NCI-H524 treated with DMSO at 0.1 percent for 48 hours (cell line): ENCODE results near the gene BCAR3.
"Not testable (repeated sequence)": the region's sequence is repeated elsewhere in the genome, so short reads cannot be mapped to it uniquely, and the experiment has no call there.

Experiments used
- DNase-seq: peaks from one replicate; lab custom pipeline; 2025; lab: John Stamatoyannopoulos, UW

Gene BCAR3

GRCh38 chr1:93668951-93669350, 12.7 kb downstream of the BCAR3 start:
- no peak for DNase-seq

GRCh38 chr1:93668121-93668520, 13.5 kb downstream of the BCAR3 start:
- no peak for DNase-seq

DNA sequence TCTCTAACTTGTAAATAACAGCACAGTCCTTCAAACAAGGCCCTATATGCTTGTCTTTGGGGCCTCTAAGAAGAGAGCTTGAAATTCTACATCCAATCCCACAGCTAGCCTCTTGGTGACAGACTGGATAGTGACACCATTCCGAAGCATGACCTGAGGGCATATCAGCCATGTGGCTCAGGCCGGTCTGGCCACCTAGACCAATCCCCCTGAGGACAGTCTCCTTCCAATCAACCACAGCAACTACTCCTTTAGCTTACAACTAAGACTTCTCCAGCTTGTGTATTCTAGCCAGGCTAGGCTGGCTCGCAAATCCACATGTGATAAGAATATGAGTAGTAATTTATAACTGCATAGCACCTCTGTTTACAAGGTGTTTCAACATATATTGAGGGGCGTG, 14.0 kb downstream of the BCAR3 start:
- DNase-seq = no peak

DNA sequence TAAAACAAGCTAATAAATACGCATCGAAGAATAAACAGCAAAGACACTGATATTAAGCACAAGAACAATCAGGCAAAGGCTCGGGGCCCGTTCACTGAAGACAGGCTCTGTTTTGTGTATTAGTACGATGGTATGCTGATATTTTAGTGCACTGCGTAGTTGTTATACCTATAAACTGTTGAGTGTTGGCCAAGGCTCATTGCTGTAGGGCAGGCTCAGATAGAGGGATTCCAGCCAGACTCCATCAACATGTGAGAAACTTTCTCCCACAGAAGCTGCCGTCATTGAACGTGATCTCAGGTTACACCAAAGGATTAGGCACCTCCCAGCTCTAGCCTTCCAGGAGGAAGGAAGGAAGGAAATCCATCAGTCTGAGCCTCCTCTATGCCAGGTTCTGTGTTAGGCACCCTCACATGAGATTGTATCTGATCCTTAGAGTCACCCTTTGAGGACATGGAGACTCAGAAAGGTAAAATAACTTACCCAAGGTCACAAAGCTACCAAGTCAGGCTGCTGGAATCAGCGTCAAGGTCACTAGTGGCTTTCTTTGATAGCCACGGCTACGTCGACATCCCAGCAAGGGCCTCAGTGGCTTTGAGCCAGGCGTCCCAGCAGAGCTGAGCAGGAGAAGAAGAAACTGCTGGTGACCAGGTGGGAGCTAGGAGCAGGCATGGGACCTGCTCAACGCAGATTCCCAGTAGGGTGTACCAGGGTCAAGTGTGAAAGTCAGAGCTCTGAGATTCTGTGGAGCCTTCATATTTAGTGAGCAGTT, 14.8 kb downstream of the BCAR3 start:
- no peak for DNase-seq

- no peak for DNase-seq
Measured at GRCh38 chr1:93665015-93665414, 16.6 kb downstream of the BCAR3 start.

DNA sequence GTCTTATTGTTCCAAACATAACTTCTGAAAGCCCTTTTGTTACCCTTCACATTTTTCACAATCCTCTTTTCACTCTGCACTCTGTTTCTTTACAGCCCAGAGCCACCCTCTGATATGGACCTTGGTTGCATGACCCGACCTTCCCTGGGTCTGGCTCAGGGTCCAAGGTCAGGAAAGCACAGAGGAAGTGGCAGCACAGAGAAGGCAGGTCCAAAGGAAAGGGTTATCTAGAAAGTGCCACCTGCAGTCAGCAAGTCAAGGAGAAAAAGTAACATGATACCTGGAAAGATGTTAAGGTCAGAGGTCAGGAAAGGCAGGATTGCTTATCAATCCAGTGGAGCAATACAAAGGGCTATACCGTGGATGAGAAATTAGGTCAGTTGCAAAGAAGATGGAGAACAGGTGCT, 18.4 kb downstream of the BCAR3 start:
- no peak for DNase-seq

DNA sequence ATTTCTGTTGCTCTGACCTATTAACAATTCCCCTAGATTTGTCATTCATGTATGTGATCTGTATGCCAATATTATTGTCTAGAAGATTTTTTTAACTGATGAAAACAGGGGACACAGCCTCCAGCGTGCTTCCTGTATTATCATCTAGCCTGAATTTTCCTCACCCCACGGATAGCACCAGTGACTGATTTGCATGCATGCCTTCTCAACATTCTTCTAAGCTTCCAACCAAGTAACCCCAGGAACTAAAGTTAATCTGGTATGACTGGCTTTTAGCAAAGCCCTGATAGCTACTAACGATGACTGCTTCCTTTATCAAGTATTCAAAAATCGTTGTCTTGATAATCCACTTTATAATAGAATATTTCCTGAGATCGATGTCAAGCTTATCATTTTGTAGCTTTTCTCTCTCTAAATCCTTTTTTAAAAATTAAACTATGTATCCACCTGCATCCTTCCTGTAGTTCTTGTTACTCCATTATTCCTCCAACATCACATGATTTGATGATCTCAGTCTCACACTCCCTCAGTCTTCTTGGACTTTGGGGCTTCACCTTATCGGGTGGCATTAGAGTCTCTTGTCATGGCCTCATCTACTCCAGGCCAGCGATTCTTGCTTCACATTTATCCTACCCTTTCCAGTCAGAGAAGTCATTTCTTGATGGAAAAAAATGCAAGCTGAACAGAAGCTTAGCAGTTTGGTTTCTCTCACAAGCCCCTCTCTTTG, 19.0 kb downstream of the BCAR3 start:
- DNase-seq = no peak

GRCh38 chr1:93661829-93662474, 19.7 kb downstream of the BCAR3 start:
- DNase-seq = no peak

DNA sequence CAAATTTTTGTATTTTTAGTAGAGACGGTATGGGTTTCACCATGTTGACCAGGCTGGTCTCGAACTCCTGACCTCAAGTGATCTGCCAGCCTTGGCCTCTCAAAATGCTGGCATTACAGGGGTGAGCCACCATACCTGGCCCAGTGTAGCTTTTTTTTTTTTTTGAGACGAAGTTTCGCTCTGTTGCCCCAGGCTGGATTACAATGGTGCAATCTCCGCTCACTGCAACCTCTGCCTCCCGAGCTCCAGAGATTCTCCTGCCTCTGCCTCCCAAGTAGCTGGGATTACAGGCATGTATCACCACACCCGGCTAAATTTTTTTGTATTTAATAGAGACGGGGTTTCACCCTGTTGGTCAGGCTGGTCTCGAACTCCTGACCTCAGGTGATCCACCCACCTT, 20.3 kb downstream of the BCAR3 start:
- not testable (repeated sequence) for DNase-seq

- DNase-seq = no peak
Measured at GRCh38 chr1:93659822-93660503, 21.7 kb downstream of the BCAR3 start.

DNA sequence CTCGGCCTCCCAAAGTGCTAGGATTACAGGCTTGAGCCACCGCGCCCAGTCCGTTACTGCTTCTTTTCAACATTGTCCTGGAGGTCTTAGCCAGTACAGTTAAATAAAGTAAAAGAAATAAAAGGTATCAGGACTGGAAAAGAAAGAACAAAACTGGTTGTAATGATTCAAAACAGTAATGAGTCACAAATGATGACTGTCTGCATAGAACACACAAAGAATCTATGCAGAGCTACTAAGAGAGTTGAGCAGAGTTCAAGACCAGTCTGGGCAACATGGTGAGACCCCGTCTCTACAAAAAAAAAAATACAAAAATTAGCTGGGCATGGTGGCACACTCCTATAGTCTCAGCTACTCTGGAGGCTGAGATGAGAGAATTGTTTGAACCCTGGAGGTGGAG, 23.4 kb downstream of the BCAR3 start:
- no peak for DNase-seq

DNA sequence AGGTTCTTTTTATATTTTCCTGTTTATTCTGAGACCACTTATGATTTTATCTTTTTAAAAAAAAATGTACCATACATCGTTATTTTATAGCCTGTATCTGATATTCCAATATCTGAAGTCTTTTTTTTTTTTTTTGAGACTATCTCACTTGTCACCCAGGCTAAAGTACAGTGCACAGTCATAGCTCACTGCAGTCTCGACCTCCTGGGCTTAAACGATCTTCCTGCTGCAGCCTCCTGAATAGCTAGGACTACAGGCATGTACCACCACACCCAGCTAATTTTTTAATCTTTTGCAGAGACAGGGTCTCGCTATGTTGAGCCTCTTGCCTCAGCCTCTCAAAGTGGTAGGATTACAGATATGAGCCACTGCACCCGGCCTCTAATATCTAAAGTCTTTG, 25.1 kb downstream of the BCAR3 start:
- no peak for DNase-seq

- DNase-seq = no peak
Measured at GRCh38 chr1:93653656-93654055, 28.0 kb downstream of the BCAR3 start.

DNA sequence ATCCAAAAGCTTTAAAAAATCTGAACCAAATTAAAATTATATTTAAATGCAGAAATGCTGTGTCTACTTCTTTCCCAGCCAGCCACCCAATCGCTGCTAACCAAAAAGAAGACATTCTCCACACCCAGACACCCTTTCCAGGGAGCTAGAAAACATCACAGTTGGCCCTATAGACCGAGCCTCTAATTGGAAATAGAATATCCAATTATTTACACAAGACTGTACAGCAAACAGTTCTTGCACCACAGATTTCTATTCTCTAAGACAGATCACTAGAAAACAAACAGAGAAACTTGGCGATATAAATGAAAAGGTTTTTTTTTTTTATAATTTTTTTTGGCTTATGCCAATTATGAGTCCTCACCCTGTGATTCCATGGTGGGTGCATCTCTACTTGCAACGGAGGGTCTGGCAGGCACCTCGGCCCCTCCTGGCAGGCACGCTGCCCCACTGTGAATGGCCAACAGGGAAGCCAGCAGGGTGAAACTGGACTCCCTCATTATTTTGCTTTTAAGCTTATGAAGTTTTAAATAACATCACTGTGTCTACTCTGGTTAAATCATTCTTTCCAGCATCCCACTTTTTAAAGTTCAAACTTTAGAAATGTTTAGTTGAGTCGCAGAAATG, 29.2 kb downstream of the BCAR3 start:
- DNase-seq = no peak

DNA sequence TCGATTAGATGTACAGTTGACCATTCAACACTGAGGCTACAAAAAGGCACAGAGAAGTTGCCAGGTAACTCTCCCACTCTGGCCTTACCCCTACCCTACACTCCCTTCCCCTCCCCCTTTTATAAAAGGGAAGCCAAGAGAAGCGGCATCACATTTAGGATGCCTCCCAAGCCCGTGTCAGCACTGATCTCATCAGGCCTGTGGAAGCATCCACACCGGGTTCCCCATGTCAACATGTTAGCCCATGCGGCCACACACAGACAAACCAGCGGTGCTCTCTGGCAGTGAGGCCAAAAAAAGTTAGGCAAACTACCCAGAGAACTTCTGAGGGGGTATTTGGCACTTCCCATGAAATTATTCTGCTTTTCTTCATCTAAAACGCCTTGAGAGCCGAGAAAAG, 29.9 kb downstream of the BCAR3 start:
- DNase-seq = no peak

GRCh38 chr1:93650159-93650558, 31.5 kb downstream of the BCAR3 start:
- not testable (repeated sequence) for DNase-seq

GRCh38 chr1:93649231-93649630, 32.4 kb downstream of the BCAR3 start:
- no peak for DNase-seq

- no peak for DNase-seq
Measured at GRCh38 chr1:93648656-93649055, 33.0 kb downstream of the BCAR3 start.

- no peak for DNase-seq
Measured at GRCh38 chr1:93641527-93641926, 40.1 kb downstream of the BCAR3 start.

- no peak for DNase-seq
Measured at GRCh38 chr1:93640656-93641440, 40.8 kb downstream of the BCAR3 start.

GRCh38 chr1:93638981-93639380, 42.7 kb downstream of the BCAR3 start:
- no peak for DNase-seq
